Renal pelvis (tissue), 4 donors: ENCODE measurements around the gene RASSF3. TPM values are rescaled to one million over a fixed set of nuclear protein-coding genes. Genes with fewer than 3 reads are reported as not detected.
"Not testable (repeated sequence)": the region's sequence is repeated elsewhere in the genome, so short reads cannot be mapped to it uniquely, and the experiment has no call there.

Source experiments
- DNase-seq: peaks from one replicate; pipeline ENCODE4 v3.0.0-alpha.2; 2013
- polyA plus RNA-seq, 3 donors: library from polyadenylated mRNA; unstranded; fragments of 120-200 nt; gene quantifications; one replicate each; pipeline ENCODE4 v1.2.1, GENCODE V29; 2013; ENCODE audit not compliant: insufficient read length in 3 of 3

The RASSF3 gene
- polyA plus RNA-seq, 3 donors = 16.5 to 19.0 (median 18.3) TPM

GRCh38 chr12:64585104-64585503 lies 25.2 kb upstream of the RASSF3 start:
- no peak for DNase-seq

- DNase-seq = no peak
Measured at GRCh38 chr12:64587447-64587846, 22.8 kb upstream of the RASSF3 start.

- DNase-seq = no peak
Measured at GRCh38 chr12:64590183-64590582, 20.1 kb upstream of the RASSF3 start.

GRCh38 chr12:64595863-64596793 lies 14.2 kb upstream of the RASSF3 start:
- no peak for DNase-seq

GRCh38 chr12:64598831-64599230 lies 11.5 kb upstream of the RASSF3 start:
- DNase-seq = no peak

- no peak for DNase-seq
Measured at GRCh38 chr12:64600164-64600561, 10.1 kb upstream of the RASSF3 start.

- DNase-seq = no peak
Measured at GRCh38 chr12:64603183-64603841, 7.0 kb upstream of the RASSF3 start.

- no peak for DNase-seq
Measured at GRCh38 chr12:64608901-64609535, 1.3 kb upstream of the RASSF3 start.

GRCh38 chr12:64609536-64610078 lies 688 bp upstream of the RASSF3 start:
- peak; percentile 26 for DNase-seq

- DNase-seq = peak; percentile 43
Measured at GRCh38 chr12:64610660-64611340, 505 bp downstream of the RASSF3 start.

GRCh38 chr12:64611341-64612284 lies 1.3 kb downstream of the RASSF3 start:
- DNase-seq = no peak

GRCh38 chr12:64612843-64613242 lies 2.5 kb downstream of the RASSF3 start:
- no peak for DNase-seq

- not testable (repeated sequence) for DNase-seq
Measured at GRCh38 chr12:64613775-64614398, 3.6 kb downstream of the RASSF3 start.

GRCh38 chr12:64616201-64616600 lies 5.9 kb downstream of the RASSF3 start:
- DNase-seq = no peak

- DNase-seq = no peak
Measured at GRCh38 chr12:64618953-64619590, 8.8 kb downstream of the RASSF3 start.

GRCh38 chr12:64621257-64621942 lies 11.1 kb downstream of the RASSF3 start:
- no peak for DNase-seq

- no peak for DNase-seq
Measured at GRCh38 chr12:64624035-64624434, 13.7 kb downstream of the RASSF3 start.

- peak; percentile 48 for DNase-seq
Measured at GRCh38 chr12:64625243-64626077, 15.2 kb downstream of the RASSF3 start.
